ENCODE measurements around the gene NDUFV3.

DNA sequence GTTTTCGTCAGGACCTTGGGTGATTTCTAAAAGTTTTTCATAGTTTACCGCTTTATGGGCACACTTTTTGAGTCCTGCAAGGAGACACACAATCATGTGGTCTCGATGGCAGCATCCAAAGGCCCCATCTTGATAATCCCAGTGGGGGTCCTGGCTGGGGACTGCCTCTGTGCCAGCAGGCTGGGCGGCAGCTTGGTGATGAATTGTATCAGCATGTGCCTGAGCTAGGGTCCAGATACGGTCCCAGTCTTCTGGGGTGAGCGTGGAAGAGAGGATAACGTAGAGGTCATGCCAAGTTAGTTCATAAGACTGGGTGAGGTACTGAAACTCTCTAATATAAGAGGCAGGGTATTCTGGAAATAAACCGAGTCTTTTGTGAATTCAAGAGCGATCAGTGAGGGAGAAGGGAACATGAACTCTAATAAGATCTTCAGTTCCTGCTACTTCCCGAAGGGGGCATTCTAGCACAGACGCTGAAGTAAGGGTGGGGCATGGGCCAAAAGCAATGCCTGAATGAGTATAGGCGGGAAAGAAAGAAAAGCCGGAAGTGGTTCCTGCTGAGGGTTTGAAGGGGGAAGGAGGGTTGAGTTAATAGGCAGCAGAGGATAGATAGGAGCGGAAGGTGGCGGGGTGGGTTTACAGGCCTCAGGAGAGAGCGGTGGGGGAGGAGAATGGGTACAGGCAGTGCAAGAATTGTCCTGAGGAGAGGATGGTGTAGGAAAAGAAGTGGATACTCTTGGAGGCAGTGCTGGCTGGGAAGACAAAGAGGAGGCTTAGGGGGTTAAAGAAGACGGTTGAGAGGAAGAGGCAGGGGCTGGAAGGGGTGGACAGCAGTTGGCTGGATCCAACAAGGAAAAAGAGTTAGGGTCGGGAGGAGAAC lies 30.7 kb downstream of the NDUFV3 start:
- no peak for TF ChIP-seq POLR2A (IDR thresholded peaks at IDR 0.05; ENCODE audit: extremely low read depth, insufficient read length)
- TF ChIP-seq, protein P1, sequence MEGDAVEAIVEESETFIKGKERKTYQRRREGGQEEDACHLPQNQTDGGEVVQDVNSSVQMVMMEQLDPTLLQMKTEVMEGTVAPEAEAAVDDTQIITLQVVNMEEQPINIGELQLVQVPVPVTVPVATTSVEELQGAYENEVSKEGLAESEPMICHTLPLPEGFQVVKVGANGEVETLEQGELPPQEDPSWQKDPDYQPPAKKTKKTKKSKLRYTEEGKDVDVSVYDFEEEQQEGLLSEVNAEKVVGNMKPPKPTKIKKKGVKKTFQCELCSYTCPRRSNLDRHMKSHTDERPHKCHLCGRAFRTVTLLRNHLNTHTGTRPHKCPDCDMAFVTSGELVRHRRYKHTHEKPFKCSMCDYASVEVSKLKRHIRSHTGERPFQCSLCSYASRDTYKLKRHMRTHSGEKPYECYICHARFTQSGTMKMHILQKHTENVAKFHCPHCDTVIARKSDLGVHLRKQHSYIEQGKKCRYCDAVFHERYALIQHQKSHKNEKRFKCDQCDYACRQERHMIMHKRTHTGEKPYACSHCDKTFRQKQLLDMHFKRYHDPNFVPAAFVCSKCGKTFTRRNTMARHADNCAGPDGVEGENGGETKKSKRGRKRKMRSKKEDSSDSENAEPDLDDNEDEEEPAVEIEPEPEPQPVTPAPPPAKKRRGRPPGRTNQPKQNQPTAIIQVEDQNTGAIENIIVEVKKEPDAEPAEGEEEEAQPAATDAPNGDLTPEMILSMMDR (IDR thresholded peaks at IDR 0.05; ENCODE audit: low read depth, low read length) = peak; percentile 73
- TF ChIP-seq, protein P2, sequence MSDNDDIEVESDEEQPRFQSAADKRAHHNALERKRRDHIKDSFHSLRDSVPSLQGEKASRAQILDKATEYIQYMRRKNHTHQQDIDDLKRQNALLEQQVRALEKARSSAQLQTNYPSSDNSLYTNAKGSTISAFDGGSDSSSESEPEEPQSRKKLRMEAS (IDR thresholded peaks at IDR 0.05; ENCODE audit: low read depth, low read length) = peak; percentile 37
- TF ChIP-seq MYC (IDR thresholded peaks at IDR 0.05; ENCODE audit: low read depth, low read length) = no peak
